IMR-90 (cell line): ENCODE data around the gene CPN2. TPM values are rescaled to one million over a fixed set of nuclear protein-coding genes. Genes with fewer than 3 reads are reported as not detected.

ENCODE experiments used
- ATAC-seq: fragments of 200-7000 bp; cut with Tn5 transposase; 2 replicates; pipeline ENCODE4 v1.9.1; 2020; ENCODE audit warnings: low read depth, mild to moderate bottlenecking, moderate library complexity
- BruUV-seq: library from RNA; stranded (reverse); fragments of 400-500 nt; replicated peaks from 2 replicates; lab custom pipeline; 2021; lab: Mats Ljungman, UMichigan
- CTCF ChIA-PET: fragments of 300-600 bp; formaldehyde crosslinking; extraction: SDS; loops from one replicate; lab custom pipeline; 2021; ENCODE audit warnings: antibody characterized with exemption; lab: Yijun Ruan, JAX
- POLR2A ChIA-PET: fragments of 300-600 bp; sonication (Branson Sonifier 250); formaldehyde crosslinking; loops from one replicate; lab custom pipeline; 2022; ENCODE audit warnings: antibody characterized with exemption; ENCODE audit not compliant: unreplicated experiment; lab: Charles Lee
- DNase-seq: peaks from one replicate; pipeline ENCODE4 v3.0.0; 2013
- H2AFZ ChIP-seq: replicated peaks from 2 replicates; pipeline ENCODE3; 2013; ENCODE audit warnings: low read length, mild to moderate bottlenecking; ENCODE audit not compliant: poor library complexity
- H2AK5ac ChIP-seq: 2 replicates; pipeline ENCODE4 v1.6.1; 2013; ENCODE audit warnings: low read depth, low read length, inconsistent platforms
- H2AK9ac ChIP-seq: replicated peaks from 2 replicates; pipeline ENCODE3; 2013; ENCODE audit warnings: mild to moderate bottlenecking, low read depth, low read length, moderate library complexity; ENCODE audit not compliant: poor library complexity
- H2BK120ac ChIP-seq: 2 replicates; pipeline ENCODE4 v1.6.1; 2013; ENCODE audit warnings: low read depth, low read length, inconsistent platforms
- H2BK15ac ChIP-seq: 3 replicates; pipeline ENCODE4 v1.6.1; 2013; ENCODE audit warnings: low read depth, low read length, inconsistent platforms
- H2BK20ac ChIP-seq: 2 replicates; pipeline ENCODE4 v1.6.1; 2013; ENCODE audit warnings: low read depth, mild to moderate bottlenecking, inconsistent platforms, low read length, moderate library complexity
- H2BK5ac ChIP-seq: 2 replicates; pipeline ENCODE4 v1.6.1; 2013; ENCODE audit warnings: mild to moderate bottlenecking, low read depth, low read length, inconsistent platforms; ENCODE audit not compliant: poor library complexity, severe bottlenecking
- H3K14ac ChIP-seq: replicated peaks from 2 replicates; pipeline ENCODE4 v1.6.1; 2013; ENCODE audit warnings: low read depth, low read length, inconsistent platforms
- H3K18ac ChIP-seq: 2 replicates; pipeline ENCODE4 v1.6.1; 2013; ENCODE audit warnings: low read depth, low read length, control low read depth
- H3K23ac ChIP-seq: 2 replicates; pipeline ENCODE4 v1.6.1; 2013; ENCODE audit warnings: low read depth, low read length, inconsistent platforms
- H3K27ac ChIP-seq: 2 replicates; pipeline ENCODE4 v1.5.1; 2013; ENCODE audit warnings: mild to moderate bottlenecking, control low read depth, low read length; ENCODE audit not compliant: insufficient read depth
- H3K27me3 ChIP-seq: 2 replicates; pipeline ENCODE4 v1.6.1; 2013; ENCODE audit warnings: low read length; ENCODE audit not compliant: control insufficient read depth, insufficient read depth
- H3K36me3 ChIP-seq: 2 replicates; pipeline ENCODE4 v1.6.1; 2013; ENCODE audit warnings: low read length, mixed read lengths; ENCODE audit not compliant: control insufficient read depth, insufficient read depth
- H3K4ac ChIP-seq: 2 replicates; pipeline ENCODE4 v1.6.1; 2013; ENCODE audit warnings: low read depth, low read length, inconsistent platforms
- H3K4me1 ChIP-seq: 2 replicates; pipeline ENCODE4 v1.6.1; 2013; ENCODE audit warnings: low read length, mixed read lengths; ENCODE audit not compliant: control insufficient read depth, insufficient read depth
- H3K4me2 ChIP-seq: 2 replicates; pipeline ENCODE4 v1.6.1; 2013; ENCODE audit warnings: low read depth, mild to moderate bottlenecking, control low read depth, low read length, moderate library complexity
- H3K4me3 ChIP-seq: 2 replicates; pipeline ENCODE4 v1.5.1; 2013; ENCODE audit warnings: low read depth, mild to moderate bottlenecking, control low read depth, low read length, moderate library complexity; ENCODE audit not compliant: insufficient read depth
- H3K56ac ChIP-seq: 2 replicates; pipeline ENCODE4 v1.6.1; 2013; ENCODE audit warnings: low read length, inconsistent platforms; ENCODE audit not compliant: insufficient read depth; ENCODE audit errors: extremely low read depth
- H3K79me1 ChIP-seq, 2 experiments: 2 replicates each; pipeline ENCODE4 v1.6.1; 2013; ENCODE audit warnings: low read length in 2 of 2, inconsistent platforms in 1 of 2, low read depth in 1 of 2
- H3K9ac ChIP-seq: 2 replicates; pipeline ENCODE4 v1.6.1; 2013; ENCODE audit warnings: low read depth, low read length, control low read depth
- H3K9me1 ChIP-seq: 2 replicates; pipeline ENCODE4 v1.6.1; 2013; ENCODE audit warnings: low read length, inconsistent platforms; ENCODE audit not compliant: insufficient read depth
- H3K9me3 ChIP-seq: 2 replicates; pipeline ENCODE4 v1.6.1; 2013; ENCODE audit warnings: low read length; ENCODE audit not compliant: control insufficient read depth, insufficient read depth
- H4K20me1 ChIP-seq: 2 replicates; pipeline ENCODE4 v1.6.1; 2013; ENCODE audit warnings: low read length, inconsistent platforms; ENCODE audit not compliant: insufficient read depth
- H4K5ac ChIP-seq: 2 replicates; pipeline ENCODE4 v1.6.1; 2013; ENCODE audit warnings: mild to moderate bottlenecking, low read depth, low read length, control low read depth
- H4K8ac ChIP-seq, 2 experiments: 2 replicates each; pipeline ENCODE4 v1.6.1; 2013; ENCODE audit warnings: low read depth in 2 of 2, low read length in 2 of 2, control low read depth in 1 of 2, inconsistent platforms in 1 of 2
- H4K91ac ChIP-seq: 2 replicates; pipeline ENCODE4 v1.6.1; 2013; ENCODE audit warnings: low read depth, low read length, inconsistent platforms; ENCODE audit not compliant: insufficient read depth
- BHLHE40 ChIP-seq: fragments of 150-350 bp; IDR thresholded peaks from 2 replicates; pipeline ENCODE4 v1.6.1; 2016; ENCODE audit warnings: mild to moderate bottlenecking, low read depth, low read length
- CHD1 ChIP-seq: IDR thresholded peaks from 2 replicates; pipeline ENCODE4 v1.6.1; 2012; ENCODE audit warnings: low read depth, low read length, improper control_type of control experiment
- CTCF ChIP-seq: conservative IDR thresholded peaks from 2 replicates; pipeline ENCODE4 v1.5.1; 2012; ENCODE audit warnings: mild to moderate bottlenecking, low read depth, low read length, improper control_type of control experiment
- MAFK ChIP-seq: IDR thresholded peaks from 2 replicates; pipeline ENCODE4 v1.6.1; 2012; ENCODE audit warnings: low read depth, low read length, improper control_type of control experiment
- MAZ ChIP-seq: IDR thresholded peaks from 2 replicates; pipeline ENCODE4 v1.6.1; 2012; ENCODE audit warnings: low read depth, mild to moderate bottlenecking, low read length, improper control_type of control experiment, moderate library complexity, borderline replicate concordance
- MXI1 ChIP-seq: IDR thresholded peaks from 2 replicates; pipeline ENCODE4 v1.6.1; 2012; ENCODE audit warnings: low read depth, mild to moderate bottlenecking, low read length, moderate library complexity, borderline replicate concordance
- RAD21 ChIP-seq: IDR thresholded peaks from 2 replicates; pipeline ENCODE4 v1.6.1; 2012; ENCODE audit warnings: low read length, improper control_type of control experiment
- RCOR1 ChIP-seq: IDR thresholded peaks from 2 replicates; pipeline ENCODE4 v1.6.1; 2012; ENCODE audit warnings: mild to moderate bottlenecking, low read length, improper control_type of control experiment; ENCODE audit not compliant: insufficient replicate concordance
- RFX5 ChIP-seq: IDR thresholded peaks from 2 replicates; pipeline ENCODE4 v1.8.0; 2012; ENCODE audit warnings: low read depth, mild to moderate bottlenecking, low read length, moderate library complexity
- WGBS, 2 experiments: methylation state at CpG; one replicate each; pipeline versions ENCODE4 v1.1.5 to v1.1.7; 2013; ENCODE audit warnings: missing lambda C conversion rate in 2 of 2; ENCODE audit not compliant: insufficient read length in 1 of 2; ENCODE audit errors: extremely low coverage in 2 of 2; 5-methylcytosine and 5-hydroxymethylcytosine counted together
- dilution Hi-C: fragments of 300-500 bp; cut with HindIII; formaldehyde crosslinking; loops from one replicate; pipeline ENCODE4 v1.14.3; 2018; ENCODE audit warnings: low sequenced_read_pairs; ENCODE audit not compliant: unreplicated experiment
- in situ Hi-C: fragments of 300-500 bp; cut with MboI; formaldehyde crosslinking; loops from 3 replicates; pipeline ENCODE4 v1.14.3; 2019; ENCODE audit warnings: low sequenced_read_pairs, inconsistent platforms, mixed read lengths
- intact Hi-C: fragments of 100-400 bp; cut with micrococcal nuclease; formaldehyde crosslinking; loops from 2 replicates; pipeline ENCODE4 v1.10.0; 2022
- polyA plus RNA-seq, 3 experiments: library from polyadenylated mRNA; depleted of rRNA; stranded (reverse); fragments of >200 nt; gene quantifications; 2 replicates each; pipeline ENCODE4 v1.2.3, GENCODE V29; 2012; ENCODE audit warnings: low replicate concordance in 1 of 3
- total RNA-seq: library from RNA; depleted of rRNA; stranded (reverse); fragments of >200 nt; gene quantifications from 2 replicates; pipeline ENCODE4 v1.2.3, GENCODE V29; 2012

The CPN2 gene
- total and polyA plus RNA-seq, 2 of the 4 experiments (the other 2 are of a cell fraction), result 0.07 TPM; not detected in 1

GRCh38 chr3:194318511-194319161 is 32.5 kb downstream of the CPN2 start:
- H3K56ac ChIP-seq, result no peak overlapping the region
- WGBS, 2 experiments, result 80% methylated on average over 2 of the region's 3 CpGs; no CpG with 5 or more reads in 1 of the 2 experiments
- no peak overlapping the region for H2BK20ac ChIP-seq
- H3K79me1 ChIP-seq, result no peaks in the 10 kb centered on the region; a peak in 1 of 4 replicates
- no peak overlapping the region for H2BK120ac ChIP-seq
- peaks cover 12% of the 10 kb centered on the region for H3K9me3 ChIP-seq
- no peak overlapping the region for H3K14ac ChIP-seq
- H2AK9ac ChIP-seq, result no peak overlapping the region
- no peak for DNase-seq
- no peak for ATAC-seq
- no peaks in the 10 kb centered on the region for H3K36me3 ChIP-seq
- H2BK15ac ChIP-seq, result no peak overlapping the region
- H3K4me1 ChIP-seq, result no peaks in the 10 kb centered on the region; the same call in none of the 2 replicates
- ChIA-PET POLR2A (no interaction called here), CTCF (interaction anchor here (0.6 kb wide), 1 partner anchor 84 kb away, joined by 3 read pairs; no protein-coding TSS in a partner anchor)
- no peak overlapping the region for H3K4me3 ChIP-seq
- dilution Hi-C loops (no loop called here), in situ Hi-C loops (loop anchor here (5.0 to 10.0 kb wide), 3 partner anchors 181 to 654 kb away; partner anchors contain the start of gene HES1), intact Hi-C loops (loop anchor here (5.0 to 10.0 kb wide), 3 partner anchors 246 to 1854 kb away; no protein-coding TSS in a partner anchor)
- no TSS peak for BruUV-seq
- TF ChIP-seq CHD1, result no peak
- TF ChIP-seq MAFK, result no peak
- no peak for TF ChIP-seq RAD21
- no peak for TF ChIP-seq RCOR1
- TF ChIP-seq RFX5, result no peak
- no peak for TF ChIP-seq CTCF
- no peak for TF ChIP-seq MAZ
- TF ChIP-seq BHLHE40, result no peak
- no peak for TF ChIP-seq MXI1
- H2AFZ ChIP-seq, result no peak overlapping the region
- H3K23ac ChIP-seq, result no peak overlapping the region
- no peak overlapping the region for H4K8ac ChIP-seq
- H3K27ac ChIP-seq, result no peak overlapping the region
- H3K4me2 ChIP-seq, result no peak overlapping the region
- no peak overlapping the region for H2AK5ac ChIP-seq
- no peaks in the 10 kb centered on the region for H3K9me1 ChIP-seq
- no peaks in the 10 kb centered on the region; the same call in 1 of the 2 replicates for H4K20me1 ChIP-seq
- H3K9ac ChIP-seq, result no peak overlapping the region
- no peak overlapping the region for H4K5ac ChIP-seq
- H4K91ac ChIP-seq, result no peak overlapping the region
- H3K27me3 ChIP-seq, result peaks cover 37% of the 10 kb centered on the region
- no peak overlapping the region for H3K18ac ChIP-seq
- no peak overlapping the region for H2BK5ac ChIP-seq
- no peak overlapping the region for H3K4ac ChIP-seq
